Pancreas (tissue), 10 donors: ENCODE results near the gene PCSK4. TPM values are rescaled to one million over a fixed set of nuclear protein-coding genes. Genes with fewer than 3 reads are reported as not detected.

Source experiments
- ATAC-seq, 4 donors: fragments of 200-7000 bp; cut with Tn5 transposase; one replicate each; pipeline versions ENCODE4 v1.8.0 to v1.9.1; 2020; ENCODE audit warnings: mild to moderate bottlenecking in 4 of 4, moderate library complexity in 4 of 4
- DNase-seq, 6 donors: peaks; one replicate each; pipeline ENCODE4 v3.0.0-alpha.2; 2020
- FAIRE-seq: peaks from 2 replicates; lab custom pipeline; 2012; peaks lifted over from hg19 to GRCh38; lab: Jason Lieb, UNC
- H3K27ac ChIP-seq, 4 donors: fragments of 200-600 bp; sonication (generic); 1 replicate in 3 of 4; 2 replicates in 1 of 4; pipeline versions ENCODE4 v1.5.0 to v1.8.0; 2020
- H3K27me3 ChIP-seq, 4 donors: fragments of 200-600 bp; one replicate each; pipeline ENCODE4 v1.8.0; 2021
- H3K36me3 ChIP-seq, 3 donors: fragments of 200-600 bp; sonication (generic) in 1 of 3; one replicate each; pipeline versions ENCODE4 v1.5.0 to v1.8.0; 2020 to 2021
- H3K4me1 ChIP-seq, 3 donors: fragments of 200-600 bp; one replicate each; pipeline ENCODE4 v1.8.0; 2021
- H3K4me3 ChIP-seq, 4 donors: fragments of 200-600 bp; sonication (generic) in 2 of 4; one replicate each; pipeline versions ENCODE4 v1.5.0 to v1.8.0; 2020 to 2021
- H3K9me3 ChIP-seq, 4 donors: fragments of 200-600 bp; one replicate each; pipeline ENCODE4 v1.8.0; 2021
- WGBS, 2 donors: extraction: QIAGEN DNeasy Blood & Tissue Kit; methylation state at CpG; one replicate each; pipeline ENCODE4 v1.1.7; 2013; 5-methylcytosine and 5-hydroxymethylcytosine counted together
- intact Hi-C, 3 donors: fragments of 100-400 bp; cut with DNase I; formaldehyde crosslinking; loops; one replicate each; pipeline versions ENCODE4 v1.11.1 to v1.14.2; 2022
- polyA plus RNA-seq, 2 donors: library from polyadenylated mRNA; stranded (reverse); fragments of 200-250 nt; gene quantifications; one replicate each; pipeline ENCODE4 v1.2.3, GENCODE V29; 2013
- total RNA-seq, 6 donors: library from RNA; stranded (reverse); fragmentation: NEBNext Ultra II Directional in 4 of 6; extraction: Animal tissue kit (Norgen Biotek cat#: 25700) in 4 of 6; gene quantifications; one replicate each; pipeline versions ENCODE4 v1.2.1 to v1.2.4, GENCODE V29; 2021 to 2023
- TF ChIP-seq, protein P1 (sequence below), 4 donors: fragments of 200-600 bp; sonication (generic) in 3 of 4; IDR thresholded peaks; one replicate each; pipeline versions ENCODE4 v1.5.0 to v1.8.0; 2021; ENCODE audit warnings: antibody characterized with exemption in 4 of 4
- donor health status: healthy with polysubstance abuse.
- donor health status: DM: no; HTN: no; CAD: no; lungs with moderate emphysema.
- donor health status: DM: no; HTN: no; CAD: no.
- donor health status: control.
- donor health status: control.
- donor health status: Bipolar disorder and iron deficiency.
- donor health status: DM: yes; HTN: yes; CAD: no.
- donor health status: DM: no; HTN: no; CAD: no.
- donor health status: DM: no; HTN: no; CAD: no.
- donor health status: DM: yes; HTN: yes; CAD: no.

Gene PCSK4
- total and polyA plus RNA-seq, 8 donors, result 1.5 to 11.5 (median 2.4) TPM

DNA sequence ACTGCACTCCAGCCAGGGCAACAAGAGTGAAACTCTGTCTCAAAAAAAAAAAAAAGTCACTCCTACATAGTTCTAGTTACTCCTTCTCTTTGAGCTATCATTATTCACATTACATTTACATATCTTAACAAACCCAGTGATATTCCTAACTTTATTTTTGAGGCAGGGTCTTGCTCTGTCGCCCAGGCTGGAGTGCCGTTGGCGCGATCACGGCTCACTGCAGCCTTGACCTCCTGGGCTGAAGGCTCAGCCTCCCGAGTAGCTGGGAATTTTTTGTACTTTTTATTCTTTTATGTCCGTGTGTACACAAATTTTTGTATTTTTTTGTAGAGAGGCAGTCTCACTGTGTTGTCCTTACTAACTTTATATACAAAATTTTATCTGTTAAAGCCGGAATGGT lies 52.5 kb downstream of the PCSK4 start:
- intact Hi-C loops, result no loop called here
- FAIRE-seq, result no peak
- TF ChIP-seq, protein P1, sequence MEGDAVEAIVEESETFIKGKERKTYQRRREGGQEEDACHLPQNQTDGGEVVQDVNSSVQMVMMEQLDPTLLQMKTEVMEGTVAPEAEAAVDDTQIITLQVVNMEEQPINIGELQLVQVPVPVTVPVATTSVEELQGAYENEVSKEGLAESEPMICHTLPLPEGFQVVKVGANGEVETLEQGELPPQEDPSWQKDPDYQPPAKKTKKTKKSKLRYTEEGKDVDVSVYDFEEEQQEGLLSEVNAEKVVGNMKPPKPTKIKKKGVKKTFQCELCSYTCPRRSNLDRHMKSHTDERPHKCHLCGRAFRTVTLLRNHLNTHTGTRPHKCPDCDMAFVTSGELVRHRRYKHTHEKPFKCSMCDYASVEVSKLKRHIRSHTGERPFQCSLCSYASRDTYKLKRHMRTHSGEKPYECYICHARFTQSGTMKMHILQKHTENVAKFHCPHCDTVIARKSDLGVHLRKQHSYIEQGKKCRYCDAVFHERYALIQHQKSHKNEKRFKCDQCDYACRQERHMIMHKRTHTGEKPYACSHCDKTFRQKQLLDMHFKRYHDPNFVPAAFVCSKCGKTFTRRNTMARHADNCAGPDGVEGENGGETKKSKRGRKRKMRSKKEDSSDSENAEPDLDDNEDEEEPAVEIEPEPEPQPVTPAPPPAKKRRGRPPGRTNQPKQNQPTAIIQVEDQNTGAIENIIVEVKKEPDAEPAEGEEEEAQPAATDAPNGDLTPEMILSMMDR (IDR thresholded peaks at IDR 0.05), result no peak
- Histone ChIP-seq H3K27me3 (no peaks in the 10 kb centered on the region), H3K4me3 (peak overlapping the region in 1 of 4 donors; percentile 83), H3K27ac (peak overlapping the region in 2 of 4 donors; percentile 26 to 81), H3K4me1 (peaks cover 0 to 17% (median 6%) of the 10 kb centered on the region in 3 donors), H3K36me3 (peaks cover 11 to 47% (median 19%) of the 10 kb centered on the region in 3 donors), H3K9me3 (no peaks in the 10 kb centered on the region)
- 23 to 29% methylated on average over 8 of the region's 8 CpGs for WGBS, 2 donors
- DNase-seq, result no peak
- no peak for ATAC-seq

DNA sequence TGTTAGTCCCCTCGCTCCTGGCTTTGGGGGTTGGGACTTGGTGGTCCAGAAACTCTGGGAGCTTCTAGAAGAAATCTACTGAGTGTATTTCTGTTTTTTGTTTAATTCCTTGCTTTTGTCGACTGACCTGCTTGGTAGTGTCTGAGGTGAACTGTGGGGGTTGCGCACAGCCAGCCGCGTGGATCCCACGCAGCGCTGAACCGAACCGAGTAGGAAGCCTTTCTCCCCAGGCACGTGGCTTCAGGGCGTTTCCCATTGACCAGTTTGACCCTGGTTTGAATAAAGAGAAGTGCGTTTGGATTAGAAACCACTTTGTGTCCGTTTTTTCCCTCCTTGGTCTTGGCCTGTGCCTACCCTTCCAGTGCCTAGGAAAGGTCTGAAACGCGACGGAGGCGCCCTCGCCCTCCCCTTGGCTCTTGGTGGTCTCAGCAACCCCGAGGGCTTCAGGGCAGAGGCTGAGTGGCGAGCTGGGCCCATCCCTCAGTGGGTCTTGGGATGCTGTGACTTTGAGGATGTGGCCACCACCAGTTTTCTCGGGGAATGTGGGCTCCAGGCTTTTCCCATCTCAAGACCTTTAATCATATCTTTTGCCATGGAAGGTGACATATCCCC lies 54.7 kb downstream of the PCSK4 start:
- WGBS, 2 donors, result 87 to 88% methylated on average over 21 of the region's 21 CpGs
- DNase-seq (no peak), ATAC-seq (no peak)

DNA sequence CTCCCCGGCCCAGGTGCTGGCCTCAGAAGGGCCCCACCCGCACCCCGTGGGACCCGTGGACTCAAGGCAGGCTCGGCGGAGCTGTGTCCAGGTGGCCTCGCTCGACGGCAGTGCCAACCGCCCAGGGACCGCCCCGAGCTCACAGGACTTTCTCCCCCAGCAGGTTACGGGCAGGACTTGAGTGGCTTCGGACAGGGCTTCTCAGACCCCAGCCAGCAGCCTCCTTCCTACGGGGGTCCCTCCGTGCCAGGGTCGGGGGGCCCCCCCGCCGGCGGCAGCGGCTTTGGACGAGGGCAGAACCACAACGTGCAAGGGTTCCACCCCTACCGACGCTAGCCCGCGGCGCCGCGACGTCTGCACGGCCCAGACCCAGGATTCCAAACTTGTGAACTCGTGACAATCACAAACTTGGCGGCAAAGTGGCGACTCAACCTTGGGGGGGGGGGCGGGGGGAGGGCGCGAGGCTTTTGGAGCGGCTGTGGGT lies 55.5 kb downstream of the PCSK4 start:
- DNase-seq (peak in 3 of 6 donors; percentile 17 to 59 (median 42)), ATAC-seq (no peak), FAIRE-seq (no peak)
- no peaks in the 10 kb centered on the region for H3K27me3 ChIP-seq
- WGBS, 2 donors, result 88 to 89% methylated on average over 39 of the region's 39 CpGs
- intact Hi-C loops, result no loop called here
- TF ChIP-seq, protein P1 (IDR thresholded peaks at IDR 0.05), result no peak
- peaks cover 0 to 50% (median 16%) of the 10 kb centered on the region in 3 donors for H3K36me3 ChIP-seq
- H3K4me3 ChIP-seq, result no peak overlapping the region
- peaks cover 0 to 5% (median 3%) of the 10 kb centered on the region in 3 donors for H3K4me1 ChIP-seq
- H3K9me3 ChIP-seq, result no peaks in the 10 kb centered on the region
- no peak overlapping the region for H3K27ac ChIP-seq

More for the DNA sequence above, 54.7 kb downstream of the PCSK4 start:
- FAIRE-seq, result no peak
- Histone ChIP-seq H3K4me3 (no peak overlapping the region), H3K9me3 (no peaks in the 10 kb centered on the region), H3K27ac (no peak overlapping the region), H3K36me3 (peaks cover 5 to 52% (median 22%) of the 10 kb centered on the region in 3 donors), H3K27me3 (no peaks in the 10 kb centered on the region), H3K4me1 (peaks cover 0 to 13% (median 6%) of the 10 kb centered on the region in 3 donors)
- TF ChIP-seq, protein P1 (IDR thresholded peaks at IDR 0.05), result no peak
- intact Hi-C loops, result no loop called here

DNA sequence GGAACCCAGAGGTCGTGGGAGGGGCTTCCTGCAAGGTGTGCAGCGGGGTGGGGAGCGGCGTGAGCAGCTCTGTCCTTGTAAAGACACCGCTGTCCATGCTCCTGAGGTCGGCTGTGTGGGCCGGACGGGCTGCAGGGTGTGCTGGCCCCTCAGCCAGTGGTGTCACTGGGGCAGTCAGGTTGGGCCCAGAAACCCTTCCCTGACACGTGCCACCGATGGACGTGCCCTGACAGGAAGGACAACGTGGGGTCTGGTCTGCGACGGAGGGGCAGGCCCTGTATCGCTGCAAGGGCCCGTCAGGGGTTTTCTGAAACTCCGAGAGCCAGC lies 56.1 kb downstream of the PCSK4 start:
- intact Hi-C loops, result no loop called here
- no peak for FAIRE-seq
- H3K27ac ChIP-seq, result no peak overlapping the region
- ATAC-seq, result no peak
- DNase-seq, result peak in 1 of 6 donors; percentile 44
- H3K27me3 ChIP-seq, result no peaks in the 10 kb centered on the region
- no peak overlapping the region for H3K4me3 ChIP-seq
- H3K9me3 ChIP-seq, result no peaks in the 10 kb centered on the region
- TF ChIP-seq, protein P1 (IDR thresholded peaks at IDR 0.05), result no peak
- WGBS, 2 donors, result 94 to 98% methylated on average over 17 of the region's 17 CpGs
- peaks cover 0 to 53% (median 21%) of the 10 kb centered on the region in 3 donors for H3K36me3 ChIP-seq
- H3K4me1 ChIP-seq, result no peaks in the 10 kb centered on the region
